SK-N-MC (cell line): ENCODE measurements around the gene KYNU.

ENCODE experiments used
- DNase-seq: peaks from one replicate; pipeline ENCODE4 v3.0.0-alpha.2; 2011; ENCODE audit warnings: low read depth, low spot score
- H3K27ac ChIP-seq: fragments of 200-600 bp; sonication (generic); 2 replicates; pipeline ENCODE4 v1.5.1; 2016; ENCODE audit warnings: mixed run types
- H3K36me3 ChIP-seq: fragments of 200-600 bp; sonication (generic); 2 replicates; pipeline ENCODE4 v1.6.1; 2017; ENCODE audit warnings: antibody characterized with exemption, low read length, mixed read lengths; ENCODE audit not compliant: insufficient read depth
- H3K4me3 ChIP-seq: fragments of 200-600 bp; sonication (generic); 2 replicates; pipeline ENCODE4 v1.5.1; 2016
- H3K9ac ChIP-seq: fragments of 200-600 bp; sonication (generic); 2 replicates; pipeline ENCODE4 v1.8.0; 2017; ENCODE audit warnings: mixed run types, mixed read lengths; ENCODE audit not compliant: insufficient read length
- H3K9me3 ChIP-seq: fragments of 200-600 bp; sonication (generic); 2 replicates; pipeline ENCODE4 v1.6.1; 2017; ENCODE audit warnings: low read depth, mild to moderate bottlenecking, antibody characterized with exemption, low read length, moderate library complexity, mixed read lengths
- EZH2 ChIP-seq: fragments of 200-600 bp; sonication (generic); IDR thresholded peaks from one replicate; pipeline ENCODE4 v1.6.1; 2017; ENCODE audit warnings: antibody characterized with exemption
- FOXP2 ChIP-seq: optimal IDR thresholded peaks from 2 replicates; pipeline ENCODE3; 2011; ENCODE audit warnings: mild to moderate bottlenecking, moderate library complexity; ENCODE audit not compliant: insufficient read depth; ENCODE audit errors: extremely low read length, control extremely low read depth
- POLR2AphosphoS5 ChIP-seq: IDR thresholded peaks from 2 replicates; pipeline ENCODE4 v1.6.1; 2012; ENCODE audit warnings: mild to moderate bottlenecking, low read depth, low read length, borderline replicate concordance

KYNU gene

DNA sequence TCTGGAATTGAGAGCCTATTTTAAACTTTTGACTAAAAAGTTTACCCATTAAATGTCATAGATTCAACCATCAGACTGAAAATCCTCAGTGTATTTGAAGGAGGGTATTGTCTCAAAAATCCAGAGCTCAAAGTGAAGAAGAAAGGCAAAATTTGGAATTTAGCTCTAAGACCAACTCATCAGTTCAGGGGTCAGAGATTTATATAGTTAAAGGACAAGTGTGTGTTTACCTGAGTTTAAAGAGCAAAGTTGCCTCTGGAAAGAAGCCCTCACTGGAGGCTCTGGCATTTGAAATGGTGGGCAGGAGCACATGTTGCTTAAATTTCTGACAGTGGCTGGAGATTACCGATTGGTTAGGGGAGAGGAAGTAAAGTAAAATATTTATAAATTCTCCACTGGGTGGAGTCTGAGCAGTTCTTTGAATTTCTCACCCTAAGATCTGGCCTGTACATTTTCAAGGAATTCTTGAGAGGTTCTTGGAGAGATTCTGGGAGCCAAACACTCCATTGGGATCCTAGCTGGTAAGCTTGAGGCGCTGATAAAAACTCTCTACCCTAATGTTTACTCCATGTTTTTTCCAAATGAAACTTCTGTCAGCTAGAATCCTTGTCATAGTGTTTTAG, at the start of gene KYNU:
Gene KYNU (plus strand): TSS at position 449 of the 623 bp plus-strand sequence. CDS start 7,704 bp downstream, outside the sequence.
- Histone ChIP-seq H3K27ac (no peak within 1 kb of the TSS), H3K9me3 (no peaks in the 10 kb centered on the region), H3K9ac (no peak within 1 kb of the TSS), H3K36me3 (no peaks in the 10 kb centered on the region), H3K4me3 (no peak within 1 kb of the TSS)
- no peak for TF ChIP-seq POLR2AphosphoS5
- TF ChIP-seq FOXP2: no peak
- TF ChIP-seq EZH2: no peak
- no peak for DNase-seq

DNA sequence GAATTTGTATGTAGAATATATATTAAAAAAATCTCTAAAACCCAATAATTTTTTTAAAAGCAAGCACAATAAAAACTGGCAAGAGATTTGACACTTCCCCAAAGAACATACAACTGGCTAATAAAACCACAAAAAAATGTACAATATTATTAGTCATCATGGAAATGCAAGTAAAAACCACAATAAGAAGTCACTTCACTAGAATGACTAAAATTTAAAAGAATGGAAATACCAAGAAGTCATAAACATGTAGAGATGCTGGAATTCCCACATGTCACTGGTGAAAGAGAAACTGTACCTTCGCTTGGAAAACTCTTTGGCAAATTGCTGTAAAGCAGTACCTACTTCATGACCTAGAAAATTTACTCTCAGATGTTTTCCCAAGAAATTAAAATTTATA, 43.4 kb upstream of the KYNU start:
- no peak overlapping the region for H3K4me3 ChIP-seq
- no peaks in the 10 kb centered on the region for H3K9me3 ChIP-seq
- H3K27ac ChIP-seq: no peak overlapping the region
- no peak overlapping the region for H3K9ac ChIP-seq
- TF ChIP-seq FOXP2 (no peak), POLR2AphosphoS5 (no peak), EZH2 (no peak)
- DNase-seq: no peak
- H3K36me3 ChIP-seq: no peaks in the 10 kb centered on the region

DNA sequence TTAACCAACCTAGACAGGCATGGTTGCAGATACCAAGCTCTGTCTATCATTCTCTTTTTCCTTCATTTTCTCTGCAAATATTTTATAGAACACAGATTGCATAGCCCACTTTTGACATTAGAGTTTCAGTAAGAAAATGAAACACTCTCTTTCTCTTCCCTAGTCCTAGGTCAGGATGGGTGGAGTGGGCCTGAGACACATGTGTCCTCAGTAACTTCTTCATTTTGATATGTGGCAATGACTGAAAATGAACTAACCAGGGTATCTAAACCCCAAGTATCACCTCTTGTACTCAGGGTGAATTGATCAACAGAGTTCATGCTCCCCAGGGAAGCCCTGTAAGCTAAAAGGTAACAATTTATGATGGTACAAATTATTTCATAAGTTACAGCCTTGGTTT, 37.0 kb upstream of the KYNU start:
- H3K9ac ChIP-seq: no peak overlapping the region
- H3K27ac ChIP-seq: no peak overlapping the region
- no peak overlapping the region for H3K4me3 ChIP-seq
- DNase-seq: no peak
- no peak for TF ChIP-seq EZH2
- TF ChIP-seq POLR2AphosphoS5: no peak
- no peak for TF ChIP-seq FOXP2
- no peaks in the 10 kb centered on the region for H3K9me3 ChIP-seq
- H3K36me3 ChIP-seq: no peaks in the 10 kb centered on the region

DNA sequence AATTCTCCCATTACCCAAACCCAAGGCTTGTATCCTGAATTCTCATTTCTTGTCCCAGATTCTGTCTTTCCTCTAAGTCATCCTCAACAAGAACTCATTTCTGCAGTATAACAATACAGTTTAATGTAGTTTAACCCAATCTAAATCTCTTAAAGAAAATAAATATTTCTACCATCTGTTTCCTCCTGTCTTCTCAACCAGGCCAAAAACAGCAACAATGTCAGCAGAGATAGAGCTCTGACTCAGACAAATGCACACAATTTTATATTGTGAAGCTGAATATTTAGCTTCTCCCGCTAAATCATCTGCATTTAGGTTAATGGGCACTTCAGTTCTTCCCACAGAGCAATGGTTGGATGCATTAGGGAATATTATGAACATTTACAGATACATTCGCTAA, 35.7 kb upstream of the KYNU start:
- no peak overlapping the region for H3K27ac ChIP-seq
- no peaks in the 10 kb centered on the region for H3K36me3 ChIP-seq
- H3K4me3 ChIP-seq: no peak overlapping the region
- no peak overlapping the region for H3K9ac ChIP-seq
- DNase-seq: no peak
- TF ChIP-seq EZH2 (no peak), FOXP2 (no peak), POLR2AphosphoS5 (no peak)
- H3K9me3 ChIP-seq: no peaks in the 10 kb centered on the region

DNA sequence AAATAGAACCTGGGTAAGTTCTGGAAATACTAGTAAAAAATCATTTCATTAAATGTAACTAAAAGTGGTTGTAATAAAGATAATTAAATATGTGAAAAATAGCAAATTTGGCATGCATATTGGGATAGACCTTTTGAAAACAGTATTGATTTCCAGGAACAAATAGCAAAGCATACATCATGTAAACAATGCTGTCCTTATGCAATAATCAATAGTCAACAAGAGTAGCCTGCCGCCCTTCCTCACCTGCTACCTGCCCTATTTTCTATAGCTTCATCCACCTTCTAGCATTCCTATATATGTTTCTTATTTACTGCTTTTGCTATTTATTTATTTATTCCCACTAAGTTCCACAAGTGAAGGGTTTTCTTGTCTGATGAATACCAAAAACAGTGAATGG, 35.1 kb upstream of the KYNU start:
- no peaks in the 10 kb centered on the region for H3K36me3 ChIP-seq
- no peak overlapping the region for H3K9ac ChIP-seq
- DNase-seq: no peak
- no peak overlapping the region for H3K27ac ChIP-seq
- no peaks in the 10 kb centered on the region for H3K9me3 ChIP-seq
- TF ChIP-seq EZH2 (no peak), POLR2AphosphoS5 (no peak)
- H3K4me3 ChIP-seq: no peak overlapping the region

DNA sequence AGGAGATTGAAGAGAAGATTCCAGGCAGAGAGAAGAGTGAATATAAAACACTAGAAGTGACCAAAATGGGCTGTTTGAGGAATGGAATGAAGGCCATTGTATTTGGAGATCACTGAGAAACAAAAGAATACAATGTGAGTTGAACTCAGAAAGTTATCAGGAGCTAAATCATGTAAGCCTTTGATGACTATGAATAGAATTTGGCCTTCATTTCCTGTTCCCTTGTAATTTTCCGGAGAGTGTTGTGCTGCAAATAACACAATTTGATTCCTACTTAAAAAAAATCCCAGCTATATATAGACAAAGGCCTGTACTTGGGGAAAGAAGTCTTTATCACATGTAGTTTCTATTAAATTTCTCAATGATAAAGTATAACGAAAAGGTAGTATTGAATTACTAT, 33.7 kb upstream of the KYNU start:
- H3K4me3 ChIP-seq: no peak overlapping the region
- no peaks in the 10 kb centered on the region for H3K9me3 ChIP-seq
- no peaks in the 10 kb centered on the region for H3K36me3 ChIP-seq
- H3K9ac ChIP-seq: no peak overlapping the region
- H3K27ac ChIP-seq: no peak overlapping the region
- TF ChIP-seq FOXP2: no peak
- no peak for DNase-seq

DNA sequence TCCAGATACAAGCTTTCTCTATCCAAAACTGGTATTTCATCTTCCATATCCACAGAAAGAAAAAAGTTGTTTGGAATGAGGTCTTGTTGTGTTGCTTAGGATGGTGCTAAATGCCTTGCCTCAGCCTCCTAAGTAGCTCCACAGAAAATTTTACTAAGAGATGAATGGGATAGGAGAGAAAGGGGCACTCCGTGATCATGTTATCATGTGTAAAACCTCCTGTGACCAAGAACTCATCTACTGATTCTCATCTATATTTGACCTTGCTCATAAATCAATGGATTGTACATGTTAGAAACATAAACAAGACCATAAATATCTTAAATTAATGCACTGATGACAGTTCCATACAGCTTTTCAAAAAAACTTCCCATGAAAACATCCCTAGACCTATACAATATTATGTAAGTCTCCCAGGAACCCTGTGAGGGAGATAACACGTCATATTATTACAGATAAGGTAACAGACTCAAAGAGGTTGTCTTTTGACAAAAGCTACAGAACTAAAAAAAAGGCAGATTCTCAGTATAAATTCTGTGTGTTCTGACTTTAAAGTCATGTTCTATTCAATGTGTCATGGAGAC, 29.3 kb upstream of the KYNU start:
- H3K27ac ChIP-seq: no peak overlapping the region
- DNase-seq: no peak

DNA sequence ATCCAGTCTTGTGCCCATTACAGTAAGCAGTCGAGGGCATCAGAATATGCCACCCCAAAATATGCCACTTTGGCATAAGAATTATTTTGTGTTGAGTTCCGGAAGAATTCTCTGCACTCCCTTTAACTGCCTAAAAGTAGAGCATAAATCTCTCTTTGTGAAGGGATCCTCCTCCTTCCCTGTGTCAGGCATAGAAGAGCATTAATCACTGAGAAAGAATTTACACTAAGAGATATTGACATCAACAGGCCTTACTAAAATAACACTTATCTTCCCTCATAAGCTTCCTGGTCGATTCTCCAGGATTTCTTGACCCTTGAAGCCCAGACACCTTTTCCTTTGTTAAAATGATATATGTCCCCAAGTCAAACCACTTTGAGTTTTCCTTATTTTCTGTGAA, 27.6 kb upstream of the KYNU start:
- DNase-seq: no peak
- H3K36me3 ChIP-seq: no peaks in the 10 kb centered on the region

More for the DNA sequence above, 29.3 kb upstream of the KYNU start:
- TF ChIP-seq FOXP2: no peak
- Histone ChIP-seq H3K9ac (no peak overlapping the region), H3K4me3 (no peak overlapping the region), H3K9me3 (no peaks in the 10 kb centered on the region), H3K36me3 (no peaks in the 10 kb centered on the region)

DNA sequence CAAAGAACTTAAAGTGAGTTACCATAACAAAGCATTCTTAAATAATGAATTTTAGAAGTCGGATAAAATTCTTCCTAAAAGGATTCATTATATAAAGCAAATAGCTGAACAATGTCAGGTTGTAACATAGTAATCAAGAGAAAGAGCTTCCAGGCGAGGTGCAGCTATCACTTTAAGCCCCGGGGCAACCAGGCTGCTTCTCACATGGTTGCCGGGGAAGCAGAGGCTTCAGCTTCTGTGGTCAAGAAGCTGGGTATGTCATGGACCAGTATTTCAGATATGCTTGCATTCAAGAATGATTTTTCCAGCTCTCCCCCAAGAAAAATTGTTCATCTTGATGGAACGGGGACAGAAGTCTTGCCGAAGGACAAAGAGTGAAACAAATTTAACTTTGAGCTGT, 23.6 kb upstream of the KYNU start:
- DNase-seq: no peak

More for the DNA sequence above, 27.6 kb upstream of the KYNU start:
- Histone ChIP-seq H3K4me3 (no peak overlapping the region), H3K27ac (no peak overlapping the region), H3K9ac (no peak overlapping the region), H3K9me3 (no peaks in the 10 kb centered on the region)
- no peak for TF ChIP-seq POLR2AphosphoS5
- no peak for TF ChIP-seq FOXP2
- TF ChIP-seq EZH2: no peak

More for the DNA sequence above, 23.6 kb upstream of the KYNU start:
- TF ChIP-seq POLR2AphosphoS5 (no peak), FOXP2 (no peak), EZH2 (no peak)
- no peak overlapping the region for H3K9ac ChIP-seq
- H3K36me3 ChIP-seq: no peaks in the 10 kb centered on the region
- no peak overlapping the region for H3K27ac ChIP-seq
- H3K9me3 ChIP-seq: no peaks in the 10 kb centered on the region
- no peak overlapping the region for H3K4me3 ChIP-seq
